GM12873 (cell line): ENCODE measurements around the gene IBA57.

Experiments
- CTCF ChIP-seq: IDR thresholded peaks from 2 replicates; pipeline ENCODE4 v1.5.1; 2012; ENCODE audit warnings: low read depth, mild to moderate bottlenecking, moderate library complexity, low read length, control low read depth; ENCODE audit not compliant: insufficient read depth; ENCODE audit errors: missing control alignments

IBA57 gene

DNA sequence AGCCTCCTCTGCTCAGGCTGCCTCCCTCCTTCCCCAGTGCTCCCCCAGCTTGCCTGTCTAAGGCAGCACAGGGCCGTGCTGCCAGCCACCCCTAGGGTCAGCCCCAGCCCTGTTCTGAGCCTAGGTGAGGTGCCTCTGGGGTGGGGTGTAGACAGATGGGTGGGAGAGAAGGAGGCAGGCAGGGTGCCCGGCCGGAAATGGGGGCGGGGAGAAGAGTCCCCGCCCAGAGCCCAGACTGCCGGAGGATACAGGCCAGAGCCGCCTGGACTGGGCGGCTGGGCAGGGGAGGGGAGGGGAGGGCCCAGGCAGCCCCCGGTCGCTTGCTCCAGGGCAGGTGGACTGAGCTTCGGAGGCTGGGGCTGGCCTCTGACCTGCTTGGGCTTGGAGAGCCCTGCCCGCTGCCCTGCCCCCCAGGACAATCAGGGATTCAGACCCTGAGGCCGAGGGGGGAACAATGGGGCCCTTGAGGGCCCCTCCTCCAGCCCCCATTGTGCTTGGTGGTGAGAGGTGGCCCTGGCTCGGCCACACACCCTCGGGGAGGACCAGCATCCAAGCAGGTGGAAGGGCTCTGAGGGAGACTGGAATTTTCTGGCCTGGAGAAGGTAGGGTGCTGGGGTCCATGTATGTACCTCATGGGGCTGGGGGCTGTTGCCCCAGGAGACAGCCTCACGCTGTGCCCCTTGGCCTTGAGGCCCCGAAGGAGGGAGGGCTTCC is 16.0 kb upstream of the IBA57 start, which contains the start of gene GJC2:
Gene GJC2 (plus strand): TSS at position 525 of the 714 bp plus-strand sequence. CDS start 7,829 bp downstream, outside the sequence.
- no peak for TF ChIP-seq CTCF

DNA sequence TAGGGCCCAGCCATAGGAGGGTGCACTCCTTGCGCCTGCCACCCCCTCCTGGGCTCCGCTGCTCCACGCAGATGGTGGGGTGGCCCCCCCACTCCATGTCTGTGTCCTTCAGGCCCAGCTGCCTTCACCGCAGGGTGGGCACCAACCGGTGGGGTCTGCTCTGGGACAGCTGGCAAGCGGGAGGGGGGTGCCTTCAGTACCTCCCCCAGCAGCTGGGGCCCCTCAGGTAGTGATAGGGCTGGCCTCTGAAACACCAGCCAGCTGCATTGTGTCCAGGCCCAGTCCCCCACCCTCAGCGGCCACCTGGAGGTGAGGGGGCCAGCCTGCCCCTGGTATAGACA is 15.5 kb upstream of the IBA57 start:
- no peak for TF ChIP-seq CTCF

GRCh38 chr1:228150461-228151179 is 15.0 kb upstream of the IBA57 start:
- TF ChIP-seq CTCF: no peak

- no peak for TF ChIP-seq CTCF
Measured at GRCh38 chr1:228151180-228151925, 14.3 kb upstream of the IBA57 start.

GRCh38 chr1:228152097-228152917 is 13.3 kb upstream of the IBA57 start:
- TF ChIP-seq CTCF: no peak

DNA sequence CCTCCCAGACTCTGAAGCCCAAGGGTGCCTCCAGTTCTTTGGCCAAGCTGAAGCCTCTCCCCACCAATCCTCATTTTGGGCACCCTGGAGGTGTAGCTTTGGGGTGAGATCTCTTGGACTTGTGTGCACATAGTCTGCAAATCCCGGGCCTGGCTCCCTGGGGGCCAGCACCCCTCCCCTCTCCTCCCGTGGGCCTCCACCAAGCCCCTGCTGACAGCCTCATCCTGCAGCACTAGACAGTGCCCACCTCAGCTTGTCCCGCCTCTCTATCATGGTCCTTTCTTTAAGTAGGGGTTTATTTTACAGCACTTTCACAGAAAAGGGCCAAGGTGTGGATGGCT is 12.7 kb upstream of the IBA57 start:
- no peak for TF ChIP-seq CTCF
